H9 (cell line): ENCODE data around the gene SDF2L1. TPM values are rescaled to one million over a fixed set of nuclear protein-coding genes. Genes with fewer than 3 reads are reported as not detected.

ENCODE experiments used
- DNase-seq: peaks from one replicate; pipeline ENCODE4 v3.0.0-alpha.2; 2017
- H2AFZ ChIP-seq: one replicate; pipeline ENCODE4 v1.6.1; 2013; ENCODE audit warnings: mild to moderate bottlenecking, low read length, control low read depth, moderate library complexity
- H2AK5ac ChIP-seq: 2 replicates; pipeline ENCODE4 v1.6.1; 2013; ENCODE audit warnings: low read length, control low read depth, mixed read lengths; ENCODE audit not compliant: insufficient read length
- H2BK120ac ChIP-seq: one replicate; pipeline ENCODE4 v1.6.1; 2013; ENCODE audit warnings: low read depth, mild to moderate bottlenecking, low read length, control low read depth, inconsistent platforms; ENCODE audit not compliant: poor library complexity, severe bottlenecking
- H2BK12ac ChIP-seq: 2 replicates; pipeline ENCODE4 v1.6.1; 2013; ENCODE audit warnings: low read length, control low read depth, mixed read lengths, low read depth; ENCODE audit not compliant: insufficient read length
- H2BK15ac ChIP-seq: 2 replicates; pipeline ENCODE4 v1.6.1; 2013; ENCODE audit warnings: low read depth, low read length, control low read depth
- H2BK20ac ChIP-seq: one replicate; pipeline ENCODE4 v1.6.1; 2013; ENCODE audit warnings: low read depth, mild to moderate bottlenecking, low read length, control low read depth, inconsistent platforms; ENCODE audit not compliant: poor library complexity, severe bottlenecking
- H2BK5ac ChIP-seq: 2 replicates; pipeline ENCODE4 v1.6.1; 2013; ENCODE audit warnings: low read length, control low read depth, mixed read lengths; ENCODE audit not compliant: insufficient read length
- H3K14ac ChIP-seq: 2 replicates; pipeline ENCODE4 v1.6.1; 2013; ENCODE audit warnings: low read length, control low read depth; ENCODE audit not compliant: insufficient read depth
- H3K18ac ChIP-seq: 2 replicates; pipeline ENCODE4 v1.6.1; 2013; ENCODE audit warnings: low read depth, mild to moderate bottlenecking, mixed read lengths, low read length, control low read depth; ENCODE audit not compliant: insufficient read length
- H3K23ac ChIP-seq: 2 replicates; pipeline ENCODE4 v1.6.1; 2013; ENCODE audit warnings: low read length, control low read depth, mixed read lengths, low read depth; ENCODE audit not compliant: insufficient read length
- H3K23me2 ChIP-seq: 2 replicates; pipeline ENCODE4 v1.6.1; 2013; ENCODE audit warnings: low read depth, mild to moderate bottlenecking, mixed read lengths, low read length, control low read depth; ENCODE audit not compliant: insufficient read length, poor library complexity, severe bottlenecking
- H3K27ac ChIP-seq: 2 replicates; pipeline ENCODE4 v1.5.1; 2013; ENCODE audit warnings: low read length, control low read depth, mixed read lengths, low read depth; ENCODE audit not compliant: insufficient read length
- H3K27me3 ChIP-seq: 2 replicates; pipeline ENCODE4 v1.6.1; 2013; ENCODE audit warnings: low read length, control low read depth, inconsistent platforms; ENCODE audit not compliant: insufficient read depth
- H3K4ac ChIP-seq: 2 replicates; pipeline ENCODE4 v1.6.1; 2013; ENCODE audit warnings: low read depth, mild to moderate bottlenecking, control low read depth, inconsistent platforms, low read length, moderate library complexity
- H3K4me1 ChIP-seq: 2 replicates; pipeline ENCODE4 v1.6.1; 2013; ENCODE audit warnings: low read length, control low read depth, inconsistent platforms; ENCODE audit not compliant: insufficient read depth
- H3K4me2 ChIP-seq: 2 replicates; pipeline ENCODE4 v1.6.1; 2013; ENCODE audit warnings: low read length, control low read depth, mixed read lengths; ENCODE audit not compliant: insufficient read length, insufficient read depth
- H3K56ac ChIP-seq: 2 replicates; pipeline ENCODE4 v1.6.1; 2013; ENCODE audit warnings: low read depth, mild to moderate bottlenecking, mixed read lengths, low read length, control low read depth; ENCODE audit not compliant: insufficient read length
- H3K79me1 ChIP-seq: 2 replicates; pipeline ENCODE4 v1.6.1; 2013; ENCODE audit warnings: low read depth, mild to moderate bottlenecking, moderate library complexity, low read length, control low read depth, inconsistent platforms; ENCODE audit not compliant: insufficient read depth, poor library complexity, severe bottlenecking
- H3K79me2 ChIP-seq: 2 replicates; pipeline ENCODE4 v1.6.1; 2013; ENCODE audit warnings: low read length, control low read depth, inconsistent platforms; ENCODE audit not compliant: insufficient read depth
- H3K9ac ChIP-seq: 2 replicates; pipeline ENCODE4 v1.6.1; 2013; ENCODE audit warnings: low read length, control low read depth, mixed read lengths; ENCODE audit not compliant: insufficient read length; ENCODE audit errors: extremely low read depth
- H3K9me3 ChIP-seq: one replicate; pipeline ENCODE4 v1.6.1; 2013; ENCODE audit warnings: low read depth, low read length, inconsistent platforms; ENCODE audit not compliant: control insufficient read depth
- H3T11ph ChIP-seq: one replicate; pipeline ENCODE4 v1.6.1; 2013; ENCODE audit warnings: mild to moderate bottlenecking, low read length, control low read depth, inconsistent platforms
- H4K20me1 ChIP-seq: one replicate; pipeline ENCODE4 v1.6.1; 2013; ENCODE audit not compliant: control insufficient read depth, insufficient read length, insufficient read depth
- H4K5ac ChIP-seq: 2 replicates; pipeline ENCODE4 v1.6.1; 2013; ENCODE audit warnings: low read depth, mild to moderate bottlenecking, mixed read lengths, low read length, control low read depth; ENCODE audit not compliant: insufficient read length
- H4K8ac ChIP-seq: replicated peaks from 2 replicates; pipeline ENCODE4 v1.6.1; 2013; ENCODE audit warnings: low read length, control low read depth, mixed read lengths, low read depth; ENCODE audit not compliant: insufficient read length
- H4K91ac ChIP-seq: 2 replicates; pipeline ENCODE4 v1.6.1; 2013; ENCODE audit warnings: low read depth, mild to moderate bottlenecking, moderate library complexity, mixed read lengths, low read length, control low read depth; ENCODE audit not compliant: insufficient read length
- H3K27ac Mint-ChIP-seq, 3 experiments: 2 replicates in 2 of 3; 3 replicates in 1 of 3; pipeline ENCODE4 v1.8.0; 2020 to 2021; ENCODE audit warnings: mixed read lengths in 3 of 3, mild to moderate bottlenecking in 1 of 3, moderate library complexity in 1 of 3
- H3K27me3 Mint-ChIP-seq: 2 replicates; pipeline ENCODE4 v1.8.0; 2021; ENCODE audit warnings: low read depth, mild to moderate bottlenecking, moderate library complexity, mixed read lengths
- H3K36me3 Mint-ChIP-seq, 3 experiments: 2 replicates in 2 of 3; 3 replicates in 1 of 3; pipeline ENCODE4 v1.8.0; 2020 to 2021; ENCODE audit warnings: low read depth in 3 of 3, mixed read lengths in 3 of 3; ENCODE audit not compliant: insufficient read depth in 1 of 3
- H3K4me1 Mint-ChIP-seq, 2 experiments: 2 replicates each; pipeline ENCODE4 v1.8.0; 2020; ENCODE audit warnings: mixed read lengths in 2 of 2
- H3K4me3 Mint-ChIP-seq, 2 experiments: 2 replicates in 1 of 2; 3 replicates in 1 of 2; pipeline ENCODE4 v1.8.0; 2020 to 2021; ENCODE audit warnings: mild to moderate bottlenecking in 2 of 2, mixed read lengths in 2 of 2, moderate library complexity in 1 of 2
- H3K9me3 Mint-ChIP-seq, 2 experiments: 2 replicates in 1 of 2; 3 replicates in 1 of 2; pipeline ENCODE4 v1.8.0; 2020; ENCODE audit warnings: mild to moderate bottlenecking in 2 of 2, mixed read lengths in 2 of 2, moderate library complexity in 1 of 2
- WGBS: extraction: QIAGEN DNeasy Blood & Tissue Kit; methylation state at CpG from one replicate; pipeline ENCODE4 v1.1.7; 2013; ENCODE audit warnings: missing lambda C conversion rate, low lambda C conversion rate, mixed read lengths; ENCODE audit not compliant: insufficient read length; ENCODE audit errors: extremely low coverage; 5-methylcytosine and 5-hydroxymethylcytosine counted together
- total RNA-seq: library from RNA; stranded (reverse); gene quantifications from 2 replicates; pipeline ENCODE4 v1.2.1, GENCODE V29; 2021
- TF ChIP-seq, protein P1 (sequence below): fragments of 200-600 bp; sonication (generic); conservative IDR thresholded peaks from 3 replicates; pipeline ENCODE4 v1.8.0; 2021; ENCODE audit warnings: antibody characterized with exemption, mild to moderate bottlenecking

SDF2L1 gene
- total RNA-seq, 1 experiment from 2014 or later: 36.0 TPM

- H2BK15ac ChIP-seq: no peak overlapping the region
These were observed 43.0 kb downstream of the SDF2L1 start for GRCh38 chr22:21685164-21685513.

More at GRCh38 chr22:21685164-21685513, 43.0 kb downstream of the SDF2L1 start:
- H4K5ac ChIP-seq: no peak overlapping the region
- H3K23me2 ChIP-seq: no peaks in the 10 kb centered on the region
- no peak overlapping the region for H3K4ac ChIP-seq
- H3K18ac ChIP-seq: no peak overlapping the region
- H4K8ac ChIP-seq: no peak overlapping the region
- no peak overlapping the region for H2BK120ac ChIP-seq
- H3K56ac ChIP-seq: no peak overlapping the region
- no peak for DNase-seq
- TF ChIP-seq, protein P1, sequence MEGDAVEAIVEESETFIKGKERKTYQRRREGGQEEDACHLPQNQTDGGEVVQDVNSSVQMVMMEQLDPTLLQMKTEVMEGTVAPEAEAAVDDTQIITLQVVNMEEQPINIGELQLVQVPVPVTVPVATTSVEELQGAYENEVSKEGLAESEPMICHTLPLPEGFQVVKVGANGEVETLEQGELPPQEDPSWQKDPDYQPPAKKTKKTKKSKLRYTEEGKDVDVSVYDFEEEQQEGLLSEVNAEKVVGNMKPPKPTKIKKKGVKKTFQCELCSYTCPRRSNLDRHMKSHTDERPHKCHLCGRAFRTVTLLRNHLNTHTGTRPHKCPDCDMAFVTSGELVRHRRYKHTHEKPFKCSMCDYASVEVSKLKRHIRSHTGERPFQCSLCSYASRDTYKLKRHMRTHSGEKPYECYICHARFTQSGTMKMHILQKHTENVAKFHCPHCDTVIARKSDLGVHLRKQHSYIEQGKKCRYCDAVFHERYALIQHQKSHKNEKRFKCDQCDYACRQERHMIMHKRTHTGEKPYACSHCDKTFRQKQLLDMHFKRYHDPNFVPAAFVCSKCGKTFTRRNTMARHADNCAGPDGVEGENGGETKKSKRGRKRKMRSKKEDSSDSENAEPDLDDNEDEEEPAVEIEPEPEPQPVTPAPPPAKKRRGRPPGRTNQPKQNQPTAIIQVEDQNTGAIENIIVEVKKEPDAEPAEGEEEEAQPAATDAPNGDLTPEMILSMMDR: no peak
- H4K91ac ChIP-seq: no peak overlapping the region
- no peaks in the 10 kb centered on the region for H3K27me3 ChIP-seq
- H3K4me2 ChIP-seq: no peak overlapping the region
- H2BK20ac ChIP-seq: no peak overlapping the region
- H3K14ac ChIP-seq: no peak overlapping the region
- H3K27ac Mint-ChIP-seq: no peak overlapping the region
- no peak overlapping the region for H2BK5ac ChIP-seq
- H3K79me2 ChIP-seq: no peaks in the 10 kb centered on the region
- H2BK12ac ChIP-seq: no peak overlapping the region
- H3T11ph ChIP-seq: no peak overlapping the region
- H3K4me1 Mint-ChIP-seq: no peaks in the 10 kb centered on the region
- H2AFZ ChIP-seq: no peak overlapping the region
- no peaks in the 10 kb centered on the region for H3K9me3 ChIP-seq
- H3K9me3 Mint-ChIP-seq: no peaks in the 10 kb centered on the region
- no peak overlapping the region for H3K4me3 Mint-ChIP-seq
- no peak overlapping the region for H3K23ac ChIP-seq
- H3K9ac ChIP-seq: no peak overlapping the region
- no peaks in the 10 kb centered on the region for H3K79me1 ChIP-seq
- no peak overlapping the region for H2AK5ac ChIP-seq
- H3K27ac ChIP-seq: no peak overlapping the region
- no peaks in the 10 kb centered on the region for H3K27me3 Mint-ChIP-seq
- H4K20me1 ChIP-seq: no peaks in the 10 kb centered on the region
- H3K36me3 Mint-ChIP-seq: peaks cover 11 to 32% (median 26%) of the 10 kb centered on the region in 3 experiments
- no CpG with 5 or more reads among the region's 8 CpGs for WGBS
- H3K4me1 ChIP-seq: no peaks in the 10 kb centered on the region
